ENCODE results near the gene MAPK14. TPM values are rescaled to one million over a fixed set of nuclear protein-coding genes. Genes with fewer than 3 reads are reported as not detected.

MAPK14 gene
- total and polyA plus RNA-seq, 9 of the 15 experiments (the other 6 are each of a cell fraction or from before 2014, with no cell fraction given) = 8.8 to 62.7 (median 35.5) TPM

DNA sequence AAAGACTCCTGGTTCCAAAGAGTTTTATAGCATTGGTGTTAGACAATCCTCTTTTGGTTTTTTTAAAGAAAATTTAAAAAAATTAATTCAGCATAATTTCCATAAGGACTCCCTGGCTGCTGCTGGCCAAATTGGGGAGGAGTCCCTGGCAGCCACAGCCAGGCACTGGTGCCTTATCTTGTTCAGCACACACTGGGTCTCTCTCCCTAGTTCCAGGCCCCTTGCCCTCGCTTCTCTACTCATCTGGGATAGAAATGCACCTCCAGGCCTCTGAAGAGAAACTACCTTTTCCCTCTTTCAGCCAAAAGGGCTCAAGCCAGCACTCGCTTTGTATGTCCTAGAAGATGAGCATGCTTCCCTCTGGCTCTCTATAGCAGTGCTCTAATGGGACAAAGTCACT, 89.3 kb downstream of the MAPK14 start (continued):
- peak; percentile 19; the same call in 1 of the 2 replicates for TF ChIP-seq STAT5A (IDR thresholded peaks at IDR 0.05; ENCODE audit: borderline replicate concordance, low read length)
- TF ChIP-seq ESRRB (CRISPR knock-in tag; IDR thresholded peaks at IDR 0.05; ENCODE audit: borderline replicate concordance) = no peak
- peak; percentile 66 for TF ChIP-seq CBFA2T3 (IDR thresholded peaks at IDR 0.05)
- TF ChIP-seq CBFA2T2 (conservative IDR thresholded peaks at IDR 0.05) = peak; percentile 43; the same call in 1 of the 2 replicates
- no peak for TF ChIP-seq CBX5 (IDR thresholded peaks at IDR 0.05; ENCODE audit: borderline replicate concordance, low read depth)
- no peak for TF ChIP-seq SP1 (CRISPR knock-in tag; IDR thresholded peaks at IDR 0.05)
- TF ChIP-seq, protein P1, sequence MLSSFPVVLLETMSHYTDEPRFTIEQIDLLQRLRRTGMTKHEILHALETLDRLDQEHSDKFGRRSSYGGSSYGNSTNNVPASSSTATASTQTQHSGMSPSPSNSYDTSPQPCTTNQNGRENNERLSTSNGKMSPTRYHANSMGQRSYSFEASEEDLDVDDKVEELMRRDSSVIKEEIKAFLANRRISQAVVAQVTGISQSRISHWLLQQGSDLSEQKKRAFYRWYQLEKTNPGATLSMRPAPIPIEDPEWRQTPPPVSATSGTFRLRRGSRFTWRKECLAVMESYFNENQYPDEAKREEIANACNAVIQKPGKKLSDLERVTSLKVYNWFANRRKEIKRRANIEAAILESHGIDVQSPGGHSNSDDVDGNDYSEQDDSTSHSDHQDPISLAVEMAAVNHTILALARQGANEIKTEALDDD (IDR thresholded peaks at IDR 0.05) = no peak
- no peak for TF ChIP-seq ZNF436 (CRISPR knock-in tag; IDR thresholded peaks at IDR 0.05)
- TF ChIP-seq TAL1 (IDR thresholded peaks at IDR 0.05) = peak; percentile 37
- TF ChIP-seq, protein P2, sequence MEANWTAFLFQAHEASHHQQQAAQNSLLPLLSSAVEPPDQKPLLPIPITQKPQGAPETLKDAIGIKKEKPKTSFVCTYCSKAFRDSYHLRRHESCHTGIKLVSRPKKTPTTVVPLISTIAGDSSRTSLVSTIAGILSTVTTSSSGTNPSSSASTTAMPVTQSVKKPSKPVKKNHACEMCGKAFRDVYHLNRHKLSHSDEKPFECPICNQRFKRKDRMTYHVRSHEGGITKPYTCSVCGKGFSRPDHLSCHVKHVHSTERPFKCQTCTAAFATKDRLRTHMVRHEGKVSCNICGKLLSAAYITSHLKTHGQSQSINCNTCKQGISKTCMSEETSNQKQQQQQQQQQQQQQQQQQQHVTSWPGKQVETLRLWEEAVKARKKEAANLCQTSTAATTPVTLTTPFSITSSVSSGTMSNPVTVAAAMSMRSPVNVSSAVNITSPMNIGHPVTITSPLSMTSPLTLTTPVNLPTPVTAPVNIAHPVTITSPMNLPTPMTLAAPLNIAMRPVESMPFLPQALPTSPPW (CRISPR knock-in tag; IDR thresholded peaks at IDR 0.05) = peak; percentile 25; the same call in 1 of the 2 replicates
- TF ChIP-seq, protein P3, sequence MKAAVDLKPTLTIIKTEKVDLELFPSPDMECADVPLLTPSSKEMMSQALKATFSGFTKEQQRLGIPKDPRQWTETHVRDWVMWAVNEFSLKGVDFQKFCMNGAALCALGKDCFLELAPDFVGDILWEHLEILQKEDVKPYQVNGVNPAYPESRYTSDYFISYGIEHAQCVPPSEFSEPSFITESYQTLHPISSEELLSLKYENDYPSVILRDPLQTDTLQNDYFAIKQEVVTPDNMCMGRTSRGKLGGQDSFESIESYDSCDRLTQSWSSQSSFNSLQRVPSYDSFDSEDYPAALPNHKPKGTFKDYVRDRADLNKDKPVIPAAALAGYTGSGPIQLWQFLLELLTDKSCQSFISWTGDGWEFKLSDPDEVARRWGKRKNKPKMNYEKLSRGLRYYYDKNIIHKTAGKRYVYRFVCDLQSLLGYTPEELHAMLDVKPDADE (conservative IDR thresholded peaks at IDR 0.05; ENCODE audit: control insufficient read depth, low read depth, low read length) = no peak
- TF ChIP-seq, protein P4, sequence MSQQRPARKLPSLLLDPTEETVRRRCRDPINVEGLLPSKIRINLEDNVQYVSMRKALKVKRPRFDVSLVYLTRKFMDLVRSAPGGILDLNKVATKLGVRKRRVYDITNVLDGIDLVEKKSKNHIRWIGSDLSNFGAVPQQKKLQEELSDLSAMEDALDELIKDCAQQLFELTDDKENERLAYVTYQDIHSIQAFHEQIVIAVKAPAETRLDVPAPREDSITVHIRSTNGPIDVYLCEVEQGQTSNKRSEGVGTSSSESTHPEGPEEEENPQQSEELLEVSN (IDR thresholded peaks at IDR 0.05; ENCODE audit: borderline replicate concordance in 1 of 2, extremely low read depth in 1 of 2, insufficient read depth in 1 of 2, insufficient read length in 1 of 2, low read depth in 1 of 2, low read length in 1 of 2, poor library complexity in 1 of 2, severe bottlenecking in 1 of 2) = no peak
- TF ChIP-seq ZNF174 (CRISPR knock-in tag; IDR thresholded peaks at IDR 0.05) = no peak
- TF ChIP-seq, protein P5, sequence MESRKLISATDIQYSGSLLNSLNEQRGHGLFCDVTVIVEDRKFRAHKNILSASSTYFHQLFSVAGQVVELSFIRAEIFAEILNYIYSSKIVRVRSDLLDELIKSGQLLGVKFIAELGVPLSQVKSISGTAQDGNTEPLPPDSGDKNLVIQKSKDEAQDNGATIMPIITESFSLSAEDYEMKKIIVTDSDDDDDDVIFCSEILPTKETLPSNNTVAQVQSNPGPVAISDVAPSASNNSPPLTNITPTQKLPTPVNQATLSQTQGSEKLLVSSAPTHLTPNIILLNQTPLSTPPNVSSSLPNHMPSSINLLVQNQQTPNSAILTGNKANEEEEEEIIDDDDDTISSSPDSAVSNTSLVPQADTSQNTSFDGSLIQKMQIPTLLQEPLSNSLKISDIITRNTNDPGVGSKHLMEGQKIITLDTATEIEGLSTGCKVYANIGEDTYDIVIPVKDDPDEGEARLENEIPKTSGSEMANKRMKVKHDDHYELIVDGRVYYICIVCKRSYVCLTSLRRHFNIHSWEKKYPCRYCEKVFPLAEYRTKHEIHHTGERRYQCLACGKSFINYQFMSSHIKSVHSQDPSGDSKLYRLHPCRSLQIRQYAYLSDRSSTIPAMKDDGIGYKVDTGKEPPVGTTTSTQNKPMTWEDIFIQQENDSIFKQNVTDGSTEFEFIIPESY (CRISPR knock-in tag; IDR thresholded peaks at IDR 0.05) = no peak
- TF ChIP-seq XRCC4 (IDR thresholded peaks at IDR 0.05; ENCODE audit: extremely low read depth, insufficient read depth, insufficient read length) = no peak
- no peak for TF ChIP-seq ESRRA (IDR thresholded peaks at IDR 0.05; ENCODE audit: borderline replicate concordance, low read depth)
- peak; percentile 39; the same call in 1 of the 2 replicates for TF ChIP-seq HDGF (IDR thresholded peaks at IDR 0.05)
- no peak for TF ChIP-seq GATA2 (CRISPR knock-in tag; IDR thresholded peaks at IDR 0.05)
- TF ChIP-seq, protein P6, sequence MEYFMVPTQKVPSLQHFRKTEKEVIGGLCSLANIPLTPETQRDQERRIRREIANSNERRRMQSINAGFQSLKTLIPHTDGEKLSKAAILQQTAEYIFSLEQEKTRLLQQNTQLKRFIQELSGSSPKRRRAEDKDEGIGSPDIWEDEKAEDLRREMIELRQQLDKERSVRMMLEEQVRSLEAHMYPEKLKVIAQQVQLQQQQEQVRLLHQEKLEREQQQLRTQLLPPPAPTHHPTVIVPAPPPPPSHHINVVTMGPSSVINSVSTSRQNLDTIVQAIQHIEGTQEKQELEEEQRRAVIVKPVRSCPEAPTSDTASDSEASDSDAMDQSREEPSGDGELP (CRISPR knock-in tag; IDR thresholded peaks at IDR 0.05; ENCODE audit: borderline replicate concordance) = peak; percentile 13; the same call in 1 of the 2 replicates
- TF ChIP-seq ZNF263 (CRISPR knock-in tag; IDR thresholded peaks at IDR 0.05; ENCODE audit: borderline replicate concordance) = peak; percentile 78; the same call in 1 of the 2 replicates
